ENCODE results near the gene MAP3K21. TPM values are rescaled to one million over a fixed set of nuclear protein-coding genes. Genes with fewer than 3 reads are reported as not detected.

MAP3K21 gene
- total and polyA plus RNA-seq, 2 of the 4 experiments (the other 2 are of a cell fraction) = 0.15 to 0.18 TPM

DNA sequence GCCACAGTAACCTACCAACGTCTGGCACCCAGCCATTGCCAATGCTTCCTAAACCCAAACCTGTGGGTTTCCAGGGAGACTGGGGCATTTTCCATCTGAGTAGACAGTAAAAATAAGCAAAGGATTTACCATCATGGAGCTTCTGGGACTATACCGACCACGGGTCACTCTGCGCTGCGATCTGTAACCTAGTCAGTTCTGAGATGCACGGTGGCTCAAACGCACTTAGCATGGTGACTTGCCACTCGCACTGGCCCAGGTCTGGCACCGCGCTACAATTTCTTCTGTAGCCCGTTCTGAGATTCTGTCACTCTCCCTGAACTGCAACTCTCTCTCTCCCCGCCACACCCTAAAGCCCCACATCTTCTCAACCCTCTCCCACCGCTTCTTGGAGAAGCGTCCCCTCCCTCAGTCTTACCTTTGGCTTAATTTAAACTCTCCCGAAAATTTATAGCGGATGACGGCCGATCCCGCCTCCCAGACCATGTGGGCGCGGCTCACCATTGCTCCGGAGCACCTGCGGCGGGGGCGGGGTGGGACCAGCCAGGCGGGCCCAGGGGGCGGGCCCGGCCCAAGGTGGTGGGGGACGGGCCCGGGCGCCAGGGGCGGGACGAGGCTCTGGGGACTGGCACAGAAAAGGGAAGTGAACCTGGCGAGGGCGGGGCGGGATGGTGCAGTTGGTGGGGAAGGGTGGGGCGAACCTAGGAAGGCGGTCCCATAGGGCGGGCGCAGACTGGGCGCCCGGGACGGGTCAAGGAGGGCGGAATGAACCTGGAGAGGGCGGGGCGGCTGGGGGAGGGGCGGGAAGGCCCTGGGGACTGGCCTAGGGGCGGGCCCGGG, 493 bp upstream of the MAP3K21 start:
- Histone ChIP-seq H4K20me1 (ENCODE audit: insufficient read depth, low read length) (no peaks in the 10 kb centered on the region), H3K56ac (ENCODE audit: extremely low read depth, insufficient read depth, low read length) (no peak overlapping the region), H3K4me2 (ENCODE audit: low read depth, low read length) (peak overlapping the region; percentile 53; the same call in 1 of the 2 replicates), H2BK5ac (ENCODE audit: low read depth, low read length, poor library complexity, severe bottlenecking) (no peak overlapping the region), H3K27ac (ENCODE audit: insufficient read depth, low read length) (no peak overlapping the region), H3K36me3 (ENCODE audit: control insufficient read depth, insufficient read depth, low read length) (no peaks in the 10 kb centered on the region), H2AFZ (replicated peaks; ENCODE audit: low read length, poor library complexity) (peak overlapping the region; percentile 67), H3K9ac (ENCODE audit: low read depth, low read length) (no peak overlapping the region), H3K79me1 (ENCODE audit: low read depth in 1 of 2, low read length in 2 of 2) (no peaks in the 10 kb centered on the region), H3K27me3 (ENCODE audit: control insufficient read depth, insufficient read depth, low read length) (peaks cover 14% of the 10 kb centered on the region), H2BK15ac (ENCODE audit: low read depth, low read length) (no peak overlapping the region), H3K4me3 (ENCODE audit: insufficient read depth, low read depth, low read length) (no peak overlapping the region), H2AK9ac (replicated peaks; ENCODE audit: low read depth, low read length, poor library complexity) (no peak overlapping the region), H3K14ac (replicated peaks; ENCODE audit: low read depth, low read length) (no peak overlapping the region), H2BK20ac (ENCODE audit: low read depth, low read length) (no peak overlapping the region), H2BK120ac (ENCODE audit: low read depth, low read length) (no peak overlapping the region), H3K9me3 (ENCODE audit: control insufficient read depth, insufficient read depth, low read length) (no peaks in the 10 kb centered on the region; the same call in 1 of the 2 replicates), H4K91ac (ENCODE audit: insufficient read depth, low read depth, low read length) (no peak overlapping the region), H3K23ac (ENCODE audit: low read depth, low read length) (no peak overlapping the region), H3K18ac (ENCODE audit: low read depth, low read length) (no peak overlapping the region), H3K9me1 (ENCODE audit: insufficient read depth, low read length) (no peaks in the 10 kb centered on the region; the same call in 1 of the 2 replicates), H2AK5ac (ENCODE audit: low read depth, low read length) (no peak overlapping the region), H4K5ac (ENCODE audit: low read depth, low read length) (no peak overlapping the region), H4K8ac (ENCODE audit: low read depth in 2 of 2, low read length in 2 of 2) (no peak overlapping the region), H3K4me1 (ENCODE audit: control insufficient read depth, insufficient read depth, low read length) (peaks cover 3% of the 10 kb centered on the region; the same call in 1 of the 2 replicates), H3K4ac (ENCODE audit: low read depth, low read length) (no peak overlapping the region)
- no TSS peak for BruUV-seq (replicated peaks)
- TF ChIP-seq RCOR1 (IDR thresholded peaks at IDR 0.05; ENCODE audit: insufficient replicate concordance, low read length) = no peak
- no peak for TF ChIP-seq CHD1 (IDR thresholded peaks at IDR 0.05; ENCODE audit: low read depth, low read length)
- TF ChIP-seq FOS (IDR thresholded peaks at IDR 0.05; ENCODE audit: low read depth, low read length) = no peak
- TF ChIP-seq MAFK (IDR thresholded peaks at IDR 0.05; ENCODE audit: low read depth, low read length) = no peak
- no peak for TF ChIP-seq CEBPB (IDR thresholded peaks at IDR 0.05; ENCODE audit: low read depth, low read length)
- TF ChIP-seq RFX5 (IDR thresholded peaks at IDR 0.05; ENCODE audit: low read depth, low read length) = no peak
- no peak for TF ChIP-seq SMC3 (IDR thresholded peaks at IDR 0.05; ENCODE audit: low read depth, low read length)
- TF ChIP-seq POLR2A (IDR thresholded peaks at IDR 0.05; ENCODE audit: low read depth, low read length) = no peak
- no peak for TF ChIP-seq MAZ (IDR thresholded peaks at IDR 0.05; ENCODE audit: borderline replicate concordance, low read depth, low read length)
- no peak for TF ChIP-seq RAD21 (IDR thresholded peaks at IDR 0.05; ENCODE audit: low read length)
- TF ChIP-seq, protein P1, sequence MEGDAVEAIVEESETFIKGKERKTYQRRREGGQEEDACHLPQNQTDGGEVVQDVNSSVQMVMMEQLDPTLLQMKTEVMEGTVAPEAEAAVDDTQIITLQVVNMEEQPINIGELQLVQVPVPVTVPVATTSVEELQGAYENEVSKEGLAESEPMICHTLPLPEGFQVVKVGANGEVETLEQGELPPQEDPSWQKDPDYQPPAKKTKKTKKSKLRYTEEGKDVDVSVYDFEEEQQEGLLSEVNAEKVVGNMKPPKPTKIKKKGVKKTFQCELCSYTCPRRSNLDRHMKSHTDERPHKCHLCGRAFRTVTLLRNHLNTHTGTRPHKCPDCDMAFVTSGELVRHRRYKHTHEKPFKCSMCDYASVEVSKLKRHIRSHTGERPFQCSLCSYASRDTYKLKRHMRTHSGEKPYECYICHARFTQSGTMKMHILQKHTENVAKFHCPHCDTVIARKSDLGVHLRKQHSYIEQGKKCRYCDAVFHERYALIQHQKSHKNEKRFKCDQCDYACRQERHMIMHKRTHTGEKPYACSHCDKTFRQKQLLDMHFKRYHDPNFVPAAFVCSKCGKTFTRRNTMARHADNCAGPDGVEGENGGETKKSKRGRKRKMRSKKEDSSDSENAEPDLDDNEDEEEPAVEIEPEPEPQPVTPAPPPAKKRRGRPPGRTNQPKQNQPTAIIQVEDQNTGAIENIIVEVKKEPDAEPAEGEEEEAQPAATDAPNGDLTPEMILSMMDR (conservative IDR thresholded peaks at IDR 0.05; ENCODE audit: low read depth, low read length) = no peak
- no peak for TF ChIP-seq NFE2L2 (IDR thresholded peaks at IDR 0.05; ENCODE audit: low read depth, low read length)
- no peak for TF ChIP-seq BHLHE40 (IDR thresholded peaks at IDR 0.05; ENCODE audit: low read depth, low read length)
- TF ChIP-seq MXI1 (IDR thresholded peaks at IDR 0.05; ENCODE audit: borderline replicate concordance, low read depth, low read length) = no peak
- TF ChIP-seq, protein P2, sequence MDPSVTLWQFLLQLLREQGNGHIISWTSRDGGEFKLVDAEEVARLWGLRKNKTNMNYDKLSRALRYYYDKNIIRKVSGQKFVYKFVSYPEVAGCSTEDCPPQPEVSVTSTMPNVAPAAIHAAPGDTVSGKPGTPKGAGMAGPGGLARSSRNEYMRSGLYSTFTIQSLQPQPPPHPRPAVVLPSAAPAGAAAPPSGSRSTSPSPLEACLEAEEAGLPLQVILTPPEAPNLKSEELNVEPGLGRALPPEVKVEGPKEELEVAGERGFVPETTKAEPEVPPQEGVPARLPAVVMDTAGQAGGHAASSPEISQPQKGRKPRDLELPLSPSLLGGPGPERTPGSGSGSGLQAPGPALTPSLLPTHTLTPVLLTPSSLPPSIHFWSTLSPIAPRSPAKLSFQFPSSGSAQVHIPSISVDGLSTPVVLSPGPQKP (IDR thresholded peaks at IDR 0.05; ENCODE audit: borderline replicate concordance, low read depth, low read length) = no peak
- intact Hi-C loops (cut with micrococcal nuclease) (no loop called here), dilution Hi-C loops (cut with HindIII; ENCODE audit: low sequenced_read_pairs, unreplicated experiment) (no loop called here), in situ Hi-C loops (cut with MboI; ENCODE audit: low sequenced_read_pairs) (no loop called here)
- ATAC-seq (ENCODE audit: low read depth) (peak; percentile 45; the same call in 1 of the 2 replicates), DNase-seq (no peak)
- WGBS, 2 experiments (ENCODE audit: extremely low coverage in 2 of 2, insufficient read length in 1 of 2) = 2% methylated on average over 7 of the region's 49 CpGs; no CpG with 5 or more reads in 1 of the 2 experiments
- ChIA-PET CTCF (no interaction called here), POLR2A (ENCODE audit: unreplicated experiment) (no interaction called here)
